Measurements from ENCODE around the gene EEF2. TPM values are rescaled to one million over a fixed set of nuclear protein-coding genes. Genes with fewer than 3 reads are reported as not detected.

Gene EEF2
- total and polyA plus RNA-seq, 4 donors: 244 to 1,090 (median 818) TPM

GRCh38 chr19:3963458-3964255 is 21.6 kb downstream of the EEF2 start:
- 97% methylated on average over 35 of the region's 35 CpGs for WGBS
- peaks cover 3 to 71% (median 36%) of the 10 kb centered on the region in 4 donors for H3K36me3 ChIP-seq (ENCODE audit: control insufficient read depth in 4 of 4, insufficient read depth in 3 of 4, low read depth in 1 of 4, low read length in 3 of 4)
- H3K27ac ChIP-seq (ENCODE audit: low read depth in 1 of 2, low read length in 2 of 2): no peak overlapping the region
- H3K4me1 ChIP-seq (ENCODE audit: control insufficient read depth in 4 of 4, insufficient read depth in 4 of 4, low read length in 3 of 4): peaks cover 0 to 5% (median 4%) of the 10 kb centered on the region in 4 donors
- H3K9me3 ChIP-seq (ENCODE audit: control insufficient read depth in 4 of 4, low read length in 3 of 4): no peaks in the 10 kb centered on the region
- TF ChIP-seq HNF4G (IDR thresholded peaks at IDR 0.05): no peak
- TF ChIP-seq CTCF (IDR thresholded peaks at IDR 0.05; ENCODE audit: low read depth, low read length, missing input control): no peak
- no peak for TF ChIP-seq RXRA (IDR thresholded peaks at IDR 0.05)
- TF ChIP-seq MAX (IDR thresholded peaks at IDR 0.05): no peak
- no peak for TF ChIP-seq TAF1 (conservative IDR thresholded peaks at IDR 0.05)
- no peak for TF ChIP-seq SP1 (IDR thresholded peaks at IDR 0.05)
- TF ChIP-seq EGR1 (IDR thresholded peaks at IDR 0.05; ENCODE audit: low read depth in 2 of 2): no peak
- TF ChIP-seq HNF4A (conservative IDR thresholded peaks at IDR 0.05): no peak
- TF ChIP-seq ATF3 (IDR thresholded peaks at IDR 0.05): no peak
- no peak for TF ChIP-seq RAD21 (IDR thresholded peaks at IDR 0.05)
- no peak for TF ChIP-seq FOXA1 (IDR thresholded peaks at IDR 0.05)
- no peak for TF ChIP-seq YY1 (IDR thresholded peaks at IDR 0.05)
- no peak for TF ChIP-seq ZBTB33 (IDR thresholded peaks at IDR 0.05)
- no peak for TF ChIP-seq JUND (IDR thresholded peaks at IDR 0.05)
- TF ChIP-seq NR2F2 (IDR thresholded peaks at IDR 0.05): no peak
- TF ChIP-seq FOXA2 (IDR thresholded peaks at IDR 0.05): no peak
- TF ChIP-seq REST (IDR thresholded peaks at IDR 0.05): no peak
- TF ChIP-seq GABPA (IDR thresholded peaks at IDR 0.05 in 1 of 2, conservative IDR thresholded peaks at IDR 0.05 in 1 of 2): no peak
- no peak overlapping the region for H3K9ac ChIP-seq (ENCODE audit: low read depth in 1 of 2, low read length in 2 of 2)
- no peak overlapping the region for H3K4me3 ChIP-seq (ENCODE audit: low read depth in 1 of 3, low read length in 3 of 3)
- H3K27me3 ChIP-seq (ENCODE audit: control insufficient read depth in 4 of 4, insufficient read depth in 4 of 4, low read length in 3 of 4): no peaks in the 10 kb centered on the region
- DNase-seq (ENCODE audit: low spot score): no peak
